Gastroesophageal sphincter (tissue), 4 donors: ENCODE measurements around the gene SLC8A1. TPM values are rescaled to one million over a fixed set of nuclear protein-coding genes. Genes with fewer than 3 reads are reported as not detected.

Source experiments
- ATAC-seq: fragments of 150-250 bp; one replicate; pipeline ENCODE4 v1.9.1; 2016; ENCODE audit warnings: mild to moderate bottlenecking, moderate library complexity
- H3K27ac ChIP-seq, 4 donors: fragments of 200-600 bp; sonication (generic) in 3 of 4; 1 replicate in 3 of 4; 2 replicates in 1 of 4; pipeline ENCODE4 v1.5.1; 2016 to 2019
- H3K27me3 ChIP-seq: fragments of 200-600 bp; sonication (generic); one replicate; pipeline ENCODE4 v1.5.1; 2019
- H3K36me3 ChIP-seq, 2 donors: fragments of 200-600 bp; sonication (generic); one replicate each; pipeline ENCODE4 v1.5.1; 2019; ENCODE audit warnings: control low read depth in 1 of 2
- H3K4me1 ChIP-seq, 3 donors: fragments of 200-600 bp; sonication (generic); 1 replicate in 2 of 3; 2 replicates in 1 of 3; pipeline ENCODE4 v1.5.1; 2016 to 2019; ENCODE audit warnings: control low read depth in 2 of 3
- H3K4me3 ChIP-seq, 2 donors: fragments of 200-600 bp; sonication (generic); one replicate each; pipeline ENCODE4 v1.5.1; 2019; ENCODE audit warnings: mild to moderate bottlenecking in 1 of 2, moderate library complexity in 1 of 2
- H3K9me3 ChIP-seq, 3 donors: fragments of 200-600 bp; sonication (generic); one replicate each; pipeline ENCODE4 v1.5.1; 2017 to 2019; ENCODE audit warnings: control low read depth in 2 of 3
- CTCF ChIP-seq, 4 experiments: fragments of 200-600 bp in 2 of 4; fragments of 450-650 bp in 2 of 4; sonication (generic) in 1 of 4; IDR thresholded peaks; one replicate each; pipeline ENCODE4 v1.5.1; 2017 to 2019; ENCODE audit warnings: antibody characterized with exemption in 4 of 4, mild to moderate bottlenecking in 2 of 4, moderate library complexity in 2 of 4
- EP300 ChIP-seq: sonication (generic); formaldehyde crosslinking; IDR thresholded peaks from one replicate; pipeline ENCODE4 v1.6.1; 2017; ENCODE audit warnings: antibody characterized with exemption, mild to moderate bottlenecking
- POLR2A ChIP-seq, 2 donors: fragments of 450-650 bp; IDR thresholded peaks; one replicate each; pipeline ENCODE4 v1.6.1; 2017; ENCODE audit warnings: antibody characterized with exemption in 2 of 2, mild to moderate bottlenecking in 2 of 2, moderate library complexity in 1 of 2
- POLR2AphosphoS5 ChIP-seq: sonication (generic); formaldehyde crosslinking; IDR thresholded peaks from one replicate; pipeline ENCODE4 v1.6.1; 2017; ENCODE audit warnings: antibody characterized with exemption
- WGBS, 2 donors: methylation state at CpG; one replicate each; pipeline ENCODE4 v1.1.5; 2018; ENCODE audit warnings: low coverage in 1 of 2; 5-methylcytosine and 5-hydroxymethylcytosine counted together
- total RNA-seq, 4 donors: library from RNA; depleted of rRNA; stranded (reverse); fragments of >200 nt; gene quantifications; one replicate each; pipeline ENCODE4 v1.1.0, GENCODE V29; 2016

SLC8A1 gene
- total RNA-seq, 4 donors from 2014 or later = 76.3 to 168 (median 146) TPM

- Histone ChIP-seq H3K4me1 (peaks cover 0 to 37% (median 6%) of the 10 kb centered on the region in 3 donors), H3K9me3 (peaks cover 0 to 5% (median 0%) of the 10 kb centered on the region in 3 donors), H3K36me3 (no peaks in the 10 kb centered on the region), H3K4me3 (no peak overlapping the region), H3K27me3 (no peaks in the 10 kb centered on the region), H3K27ac (peak overlapping the region in 3 of 4 donors; percentile 9 to 39 (median 15))
- WGBS, 2 donors = 40 to 50% methylated on average over 1 of the region's 1 CpG
- ATAC-seq = no peak
- TF ChIP-seq CTCF (IDR thresholded peaks at IDR 0.05) = no peak
- TF ChIP-seq POLR2AphosphoS5 = no peak
- no peak for TF ChIP-seq POLR2A (IDR thresholded peaks at IDR 0.05)
These were observed 135.3 kb downstream of the SLC8A1 start for GRCh38 chr2:40316620-40317019.

GRCh38 chr2:40315683-40316082, 136.2 kb downstream of the SLC8A1 start:
- peak overlapping the region in 1 of 4 donors; percentile 26 for H3K27ac ChIP-seq
- H3K9me3 ChIP-seq = peaks cover 0 to 5% (median 0%) of the 10 kb centered on the region in 3 donors
- TF ChIP-seq EP300 (no peak), CTCF (IDR thresholded peaks at IDR 0.05) (no peak), POLR2AphosphoS5 (no peak), POLR2A (IDR thresholded peaks at IDR 0.05) (no peak)
- H3K36me3 ChIP-seq = no peaks in the 10 kb centered on the region
- ATAC-seq = no peak
- H3K27me3 ChIP-seq = no peaks in the 10 kb centered on the region
- H3K4me3 ChIP-seq = no peak overlapping the region
- peaks cover 0 to 37% (median 6%) of the 10 kb centered on the region in 3 donors for H3K4me1 ChIP-seq
- 15 to 36% methylated on average over 2 of the region's 2 CpGs for WGBS, 2 donors

GRCh38 chr2:40311026-40311425, 140.9 kb downstream of the SLC8A1 start:
- Histone ChIP-seq H3K4me3 (no peak overlapping the region), H3K9me3 (peaks cover 0 to 5% (median 0%) of the 10 kb centered on the region in 3 donors), H3K27me3 (no peaks in the 10 kb centered on the region), H3K4me1 (peaks cover 0 to 15% (median 5%) of the 10 kb centered on the region in 3 donors), H3K36me3 (no peaks in the 10 kb centered on the region), H3K27ac (no peak overlapping the region)
- WGBS, 2 donors = 50 to 100% methylated on average over 2 of the region's 2 CpGs
- TF ChIP-seq POLR2A (IDR thresholded peaks at IDR 0.05) (no peak), CTCF (IDR thresholded peaks at IDR 0.05) (no peak), POLR2AphosphoS5 (no peak), EP300 (no peak)
- no peak for ATAC-seq

- Histone ChIP-seq H3K9me3 (peaks cover 0 to 5% (median 0%) of the 10 kb centered on the region in 3 donors), H3K4me1 (peaks cover 0 to 15% (median 8%) of the 10 kb centered on the region in 3 donors), H3K36me3 (no peaks in the 10 kb centered on the region), H3K27me3 (no peaks in the 10 kb centered on the region), H3K4me3 (no peak overlapping the region), H3K27ac (no peak overlapping the region)
- no peak for ATAC-seq
- TF ChIP-seq CTCF (IDR thresholded peaks at IDR 0.05) = no peak
- no peak for TF ChIP-seq POLR2A (IDR thresholded peaks at IDR 0.05)
- TF ChIP-seq POLR2AphosphoS5 = no peak
- no peak for TF ChIP-seq EP300
- WGBS, 2 donors = 43 to 63% methylated on average over 1 of the region's 1 CpG
These were observed 141.6 kb downstream of the SLC8A1 start for GRCh38 chr2:40310303-40310702.

- Histone ChIP-seq H3K27me3 (no peaks in the 10 kb centered on the region), H3K4me1 (peaks cover 0 to 31% (median 8%) of the 10 kb centered on the region in 3 donors), H3K9me3 (no peaks in the 10 kb centered on the region), H3K4me3 (no peak overlapping the region), H3K36me3 (no peaks in the 10 kb centered on the region), H3K27ac (no peak overlapping the region)
- TF ChIP-seq EP300 (no peak), POLR2A (IDR thresholded peaks at IDR 0.05) (no peak), POLR2AphosphoS5 (no peak), CTCF (IDR thresholded peaks at IDR 0.05) (no peak)
- no peak for ATAC-seq
- WGBS, 2 donors = 53 to 73% methylated on average over 7 to 8 of the region's 8 CpGs
These were observed 147.6 kb downstream of the SLC8A1 start for GRCh38 chr2:40304340-40304739.
